DMS153 (cell line): ENCODE data around the gene FGFR3.
"Not testable (repeated sequence)": the region's sequence is repeated elsewhere in the genome, so short reads cannot be mapped to it uniquely, and the experiment has no call there.

Experiments used
- DNase-seq: peaks from one replicate; lab custom pipeline; 2025; lab: John Stamatoyannopoulos, UW

Gene FGFR3

DNA sequence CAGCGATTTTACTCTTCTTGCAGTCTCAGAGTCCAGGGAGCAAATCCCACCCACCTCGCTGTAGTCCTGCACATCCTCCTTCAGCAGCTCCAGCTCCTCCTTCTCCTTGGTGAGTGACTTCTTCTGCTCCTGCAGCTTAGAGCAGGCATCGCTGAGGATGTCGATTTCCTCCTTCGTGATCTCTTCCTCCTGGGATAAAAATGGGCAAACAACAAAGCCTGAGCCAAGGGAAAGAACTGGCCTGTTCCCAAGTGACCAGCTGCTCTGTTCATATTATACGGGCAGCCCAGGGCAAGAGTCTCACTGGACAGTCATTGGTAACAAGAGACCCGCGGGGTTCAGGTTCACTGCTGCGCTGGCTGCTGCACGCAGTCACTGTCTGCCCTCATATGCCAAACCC, 26.2 kb downstream of the FGFR3 start:
- no peak for DNase-seq

DNA sequence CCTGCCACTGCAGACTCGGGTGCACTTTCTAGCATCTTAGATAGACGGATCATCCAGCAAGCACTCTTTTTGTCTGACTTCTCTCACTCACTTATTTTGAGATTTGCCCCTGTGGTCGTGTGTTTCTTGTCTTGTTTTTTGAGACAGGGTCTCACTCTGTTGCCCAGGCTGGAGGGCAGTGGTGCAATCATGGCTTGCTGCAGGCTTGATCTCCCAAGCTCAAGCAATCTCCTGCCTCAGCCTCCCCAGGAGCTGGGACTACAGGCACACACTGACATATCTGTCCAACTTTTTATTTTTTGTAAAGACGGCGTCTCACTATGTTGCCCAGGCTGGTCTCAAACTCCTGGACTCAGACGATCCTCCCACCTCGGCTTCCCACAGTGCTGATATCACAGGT, 26.7 kb downstream of the FGFR3 start:
- no peak for DNase-seq

DNA sequence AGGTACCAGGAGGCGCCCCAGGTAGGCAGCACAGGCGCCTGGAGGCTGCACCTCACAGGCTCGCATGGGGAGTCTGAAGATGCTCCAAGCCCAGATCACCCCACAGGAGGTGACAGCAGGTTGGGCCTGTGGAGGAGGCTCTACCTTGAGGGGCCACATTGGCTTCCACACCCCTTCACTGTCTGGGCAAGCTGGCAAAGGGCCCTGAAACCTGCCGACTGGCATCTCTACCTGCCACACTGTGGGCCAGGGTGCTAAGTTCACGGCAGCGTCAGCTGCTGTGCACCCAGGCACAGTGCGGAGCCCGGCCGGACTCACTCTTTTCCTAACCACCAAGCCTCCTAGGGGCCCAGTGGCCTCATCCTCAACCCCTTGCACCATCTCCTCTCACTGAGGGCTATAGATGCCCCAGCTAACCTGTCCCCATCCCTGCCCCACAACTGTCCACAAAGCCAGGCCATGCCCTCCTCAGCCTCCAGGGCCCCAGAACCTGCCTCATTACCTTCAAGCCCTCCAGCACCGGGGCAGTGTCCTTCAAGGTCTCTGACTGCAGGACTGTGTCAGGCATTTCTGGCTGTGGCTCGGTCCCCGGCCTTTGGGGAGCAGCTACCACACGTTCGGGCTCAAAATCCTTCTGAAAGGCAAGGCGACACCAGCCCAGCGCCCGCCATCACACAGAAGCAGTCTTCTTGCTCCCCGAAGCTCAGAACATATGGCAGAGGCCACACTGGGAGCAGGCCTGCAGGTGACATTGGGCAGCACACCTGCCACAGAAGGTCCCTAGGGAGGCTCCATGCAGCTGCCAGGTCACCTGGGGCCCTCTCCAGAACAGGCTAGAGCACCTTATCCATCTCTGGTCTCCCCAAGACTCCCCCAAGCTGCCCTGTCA, 28.8 kb downstream of the FGFR3 start:
- no peak for DNase-seq

DNA sequence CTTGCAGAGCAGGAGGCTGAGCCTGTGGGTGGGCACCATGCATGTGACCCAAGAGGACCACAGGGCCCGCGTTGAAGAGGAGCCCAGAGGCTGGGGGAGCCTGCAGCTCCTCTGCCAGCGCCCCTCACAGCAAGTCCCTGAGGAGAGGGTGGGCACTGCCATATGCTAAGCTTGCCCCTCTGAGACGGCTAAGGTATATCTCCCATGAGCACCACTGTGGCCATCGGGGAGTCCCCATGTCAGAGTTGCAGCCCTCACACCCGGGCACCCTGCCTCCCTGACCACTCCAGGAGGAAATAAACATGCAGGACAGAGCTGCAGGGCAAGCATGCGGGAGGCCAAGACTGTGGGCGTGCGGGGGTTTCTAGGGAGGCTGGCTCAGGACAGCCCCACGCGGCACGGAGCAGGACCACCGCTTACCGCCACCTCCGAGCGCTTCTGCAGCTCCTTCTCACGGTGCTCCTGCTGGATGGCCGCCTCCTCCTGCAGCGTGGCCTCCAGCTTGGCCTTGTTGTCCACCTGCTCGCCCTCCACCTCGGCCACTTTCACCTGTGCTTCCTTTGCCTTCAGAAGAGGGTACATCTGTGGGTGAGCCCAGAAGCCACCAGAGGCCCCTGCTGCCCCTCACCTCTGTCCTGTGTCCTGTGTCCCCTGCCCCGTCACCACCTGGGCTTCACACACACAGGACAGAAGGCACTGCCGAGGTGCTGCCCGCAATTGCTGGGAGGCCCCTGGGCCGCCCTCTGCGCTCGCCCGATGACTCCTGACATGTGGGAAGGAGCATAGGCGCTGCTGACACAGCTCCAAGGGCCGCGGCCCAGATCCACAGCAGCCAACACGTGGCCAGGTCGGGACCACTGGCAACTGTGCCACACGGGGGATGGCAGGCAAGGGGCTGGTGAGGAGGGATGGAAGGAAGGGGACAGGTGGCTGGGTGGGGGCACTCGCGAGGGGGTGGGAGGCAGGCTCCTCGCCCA, 29.8 kb downstream of the FGFR3 start:
- DNase-seq, result no peak

DNA sequence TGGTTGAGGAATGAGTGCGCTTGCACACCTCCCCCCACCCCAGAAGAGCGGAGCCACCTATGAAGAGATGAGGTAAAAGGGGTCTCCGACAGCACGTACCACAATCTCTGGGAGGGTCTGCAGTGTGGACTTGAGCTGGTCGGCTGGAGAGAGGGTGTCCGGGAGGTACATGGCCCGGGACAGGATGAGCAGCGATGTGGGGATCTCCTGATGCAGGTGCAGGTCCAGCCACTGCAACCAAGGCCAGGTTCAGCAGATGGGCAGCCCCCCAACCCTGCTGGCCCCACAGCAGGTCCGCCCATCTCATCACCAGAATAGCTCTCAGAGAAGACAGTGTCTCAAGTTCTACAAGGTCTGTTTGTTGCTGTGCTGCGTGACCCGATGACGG, 30.4 kb downstream of the FGFR3 start:
- no peak for DNase-seq

DNA sequence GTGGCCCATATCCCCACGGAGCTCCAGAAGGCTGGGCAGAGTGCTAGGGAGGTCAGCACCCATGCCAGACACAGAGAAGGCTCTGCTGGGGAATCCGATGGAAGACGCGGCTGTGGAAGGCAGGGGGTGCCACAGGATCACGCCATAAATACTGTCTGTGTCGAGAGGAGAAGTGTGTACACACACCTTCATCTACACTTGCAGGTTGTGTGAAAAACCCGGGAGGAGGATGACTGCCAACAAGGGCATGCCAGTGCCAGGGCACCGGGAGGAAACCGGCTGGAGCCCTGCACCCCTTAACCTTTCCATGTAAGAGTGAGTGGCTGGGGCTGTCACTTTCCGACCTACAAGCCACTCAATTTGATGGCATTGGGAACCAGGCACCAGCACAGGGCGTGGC, 31.7 kb downstream of the FGFR3 start:
- no peak for DNase-seq

DNA sequence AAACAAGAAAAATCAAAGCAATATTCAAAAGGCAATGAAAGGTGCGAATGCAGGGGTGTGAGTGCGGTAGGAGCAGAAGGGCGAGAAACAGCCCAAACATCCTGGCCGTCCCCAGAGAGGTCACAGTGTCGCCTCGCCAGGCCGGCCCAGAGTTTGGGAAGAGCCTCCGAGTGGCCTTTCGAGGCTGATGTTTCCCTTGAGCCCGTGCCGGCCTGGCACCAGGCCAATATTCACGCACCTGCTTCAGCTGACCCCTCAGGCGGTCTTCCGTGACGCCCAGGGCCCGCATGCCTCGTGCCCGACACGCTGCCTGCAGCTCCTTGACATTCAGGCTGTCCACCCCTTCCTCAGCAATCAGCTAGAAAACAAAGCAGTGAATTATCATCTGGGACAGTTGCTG, 32.2 kb downstream of the FGFR3 start:
- no peak for DNase-seq

DNA sequence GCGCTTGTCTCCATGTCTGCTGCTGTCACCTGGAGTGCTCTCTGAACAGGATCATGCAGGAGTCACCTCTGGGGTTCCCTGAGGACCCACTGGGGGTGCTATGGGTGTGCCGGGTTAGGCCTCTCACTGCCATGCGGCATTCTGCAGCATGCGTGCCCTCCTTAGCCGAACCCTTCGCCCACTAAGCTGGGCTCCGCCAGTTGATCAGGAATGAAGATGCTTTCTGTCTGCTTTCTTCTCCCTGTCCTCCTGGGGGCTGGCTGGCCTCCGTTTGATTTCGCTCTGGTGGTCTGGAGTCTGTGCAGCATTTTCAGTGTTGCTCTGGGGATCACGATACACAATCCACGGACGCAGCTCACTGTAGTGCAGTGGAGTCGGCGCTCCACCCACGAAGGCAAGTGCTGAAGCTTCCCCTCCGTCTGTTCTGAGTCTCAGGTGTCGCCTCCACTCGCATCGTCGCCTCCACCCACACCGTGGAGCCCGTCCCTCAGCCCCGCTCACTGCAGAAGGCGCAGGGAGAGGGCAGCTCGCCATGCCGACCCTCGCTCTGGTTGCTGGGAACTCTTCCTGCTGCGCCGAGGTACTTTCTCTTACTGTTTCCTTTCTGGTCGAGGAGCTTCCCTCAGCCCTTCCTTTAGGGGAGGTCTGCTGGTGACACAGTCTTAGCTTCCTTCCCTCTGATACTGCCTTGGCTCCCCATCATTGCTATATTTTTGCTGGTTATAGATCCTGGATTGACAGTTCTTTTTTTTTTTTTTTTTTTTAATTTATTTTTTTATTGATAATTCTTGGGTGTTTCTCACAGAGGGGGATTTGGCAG, 33.6 kb downstream of the FGFR3 start:
- DNase-seq, result no peak

DNA sequence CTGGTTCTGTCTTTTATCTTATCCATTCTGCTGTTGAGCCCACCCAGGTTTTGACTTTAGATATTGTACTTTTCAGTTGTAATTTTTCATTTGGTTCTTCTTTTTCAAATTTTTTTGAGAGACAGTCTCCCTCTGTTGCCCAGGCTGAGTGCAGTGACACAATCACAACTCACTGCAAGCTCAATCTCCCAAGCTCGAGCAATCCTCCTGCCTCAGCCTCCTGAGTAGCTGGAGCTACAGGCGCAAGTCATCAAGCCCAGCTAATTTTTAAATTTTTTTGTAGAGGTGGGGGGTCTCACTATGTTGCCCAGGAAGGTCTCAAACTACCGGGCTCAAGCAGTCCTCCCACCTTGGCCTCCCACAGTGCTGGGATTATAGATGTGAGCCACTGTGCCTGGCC, 37.1 kb downstream of the FGFR3 start:
- no peak for DNase-seq

DNA sequence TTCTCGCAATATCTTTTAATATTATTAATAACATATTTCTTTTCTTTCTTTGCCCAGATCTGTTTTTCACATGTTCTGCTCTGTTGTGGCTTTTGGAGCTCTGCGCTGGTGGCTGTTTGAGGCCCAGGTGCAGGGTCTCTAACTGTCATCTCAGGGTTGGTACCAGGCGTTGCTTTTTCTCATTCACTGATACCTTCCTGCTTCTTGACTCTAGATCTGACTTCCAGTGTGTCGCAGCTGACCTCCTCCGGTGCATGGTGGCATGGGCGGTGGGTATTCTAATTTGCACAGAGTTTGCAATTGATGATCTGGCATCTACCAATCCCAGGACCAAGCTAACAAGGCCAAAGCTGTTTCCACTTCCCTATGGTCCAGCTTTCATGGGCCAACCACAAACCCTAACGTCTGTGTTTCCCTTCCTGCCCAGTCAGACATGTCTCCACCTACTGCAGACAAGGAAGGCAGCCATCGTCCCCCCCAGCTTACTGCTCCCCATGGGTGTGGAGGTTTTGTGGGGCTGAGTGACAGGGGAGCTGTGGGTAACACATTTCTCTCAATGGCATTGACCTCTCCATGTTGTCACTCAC, 37.6 kb downstream of the FGFR3 start:
- no peak for DNase-seq

DNA sequence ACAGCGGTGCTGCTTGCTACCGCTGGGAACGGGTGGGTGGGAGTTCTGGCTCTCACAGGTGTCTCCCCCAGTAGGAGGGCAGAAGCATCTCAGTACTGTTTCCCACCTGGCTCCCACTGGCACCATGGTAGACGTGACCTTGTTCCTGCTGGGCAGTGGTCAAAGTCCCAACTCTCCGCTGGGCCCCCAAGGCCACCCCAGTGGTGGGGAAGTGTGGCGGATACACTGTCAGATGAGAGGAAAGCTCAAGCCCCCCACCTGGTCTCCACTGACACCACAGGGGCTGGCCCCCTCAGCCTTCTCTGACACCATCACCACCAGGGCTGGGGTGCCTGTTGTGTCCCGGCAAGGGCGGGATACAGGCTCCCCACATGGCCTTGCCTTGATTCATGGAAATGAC, 38.2 kb downstream of the FGFR3 start:
- DNase-seq, result no peak

DNA sequence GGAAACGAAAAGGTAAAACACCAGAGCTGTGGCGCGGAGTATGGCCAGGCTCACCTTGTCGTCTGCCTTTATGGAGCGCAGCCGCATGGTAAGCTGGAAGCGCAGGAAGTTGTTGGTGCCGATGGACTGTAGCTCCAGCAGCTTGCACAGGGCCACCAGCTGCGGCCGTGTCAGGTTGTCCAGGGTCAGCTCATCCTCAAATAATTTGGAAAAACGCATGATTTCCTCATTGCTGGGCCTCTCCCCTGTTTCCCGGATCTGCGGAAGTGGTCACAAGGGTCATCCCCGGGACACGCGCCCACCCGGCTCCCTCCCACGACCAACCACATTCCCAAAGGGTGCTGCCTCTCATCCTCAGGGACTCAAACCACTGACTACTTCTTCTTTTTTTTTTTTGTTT, 39.6 kb downstream of the FGFR3 start:
- DNase-seq, result no peak

DNA sequence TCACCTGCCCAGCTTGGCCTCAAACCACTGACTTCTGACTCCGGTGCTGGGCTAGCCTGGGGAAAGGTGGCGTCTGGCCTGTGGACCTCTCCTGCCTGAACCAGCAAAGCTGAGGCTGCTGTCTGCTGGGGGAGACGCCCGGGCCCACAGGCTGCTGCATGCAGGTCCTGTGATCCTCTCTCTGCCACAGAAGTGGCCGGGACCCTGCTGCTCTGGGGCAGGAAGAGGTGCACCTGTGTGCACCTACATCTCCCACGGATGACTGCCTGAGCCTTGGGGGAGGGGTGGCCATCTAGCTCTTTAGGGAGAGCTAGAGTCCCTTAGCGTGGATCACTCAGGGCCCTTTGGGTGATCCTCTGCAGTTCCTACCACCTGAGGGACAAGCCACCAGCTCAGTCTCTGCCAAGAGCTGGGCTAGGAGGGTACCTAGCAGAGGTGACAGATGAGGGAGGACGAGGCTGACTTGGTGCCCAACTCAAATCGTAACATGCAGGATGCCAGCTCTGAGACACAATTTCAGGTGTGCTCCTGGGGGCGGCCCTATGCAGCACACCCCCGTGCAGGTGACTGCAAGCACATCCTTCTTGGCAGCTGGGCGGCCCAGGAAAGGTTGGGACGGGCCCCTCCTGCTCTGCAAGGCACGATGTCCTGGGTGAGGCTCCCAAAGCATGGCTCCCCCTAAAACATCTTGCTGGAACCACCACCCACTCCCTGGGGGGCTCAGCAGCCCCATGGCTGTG, 40.4 kb downstream of the FGFR3 start:
- DNase-seq, result no peak

DNA sequence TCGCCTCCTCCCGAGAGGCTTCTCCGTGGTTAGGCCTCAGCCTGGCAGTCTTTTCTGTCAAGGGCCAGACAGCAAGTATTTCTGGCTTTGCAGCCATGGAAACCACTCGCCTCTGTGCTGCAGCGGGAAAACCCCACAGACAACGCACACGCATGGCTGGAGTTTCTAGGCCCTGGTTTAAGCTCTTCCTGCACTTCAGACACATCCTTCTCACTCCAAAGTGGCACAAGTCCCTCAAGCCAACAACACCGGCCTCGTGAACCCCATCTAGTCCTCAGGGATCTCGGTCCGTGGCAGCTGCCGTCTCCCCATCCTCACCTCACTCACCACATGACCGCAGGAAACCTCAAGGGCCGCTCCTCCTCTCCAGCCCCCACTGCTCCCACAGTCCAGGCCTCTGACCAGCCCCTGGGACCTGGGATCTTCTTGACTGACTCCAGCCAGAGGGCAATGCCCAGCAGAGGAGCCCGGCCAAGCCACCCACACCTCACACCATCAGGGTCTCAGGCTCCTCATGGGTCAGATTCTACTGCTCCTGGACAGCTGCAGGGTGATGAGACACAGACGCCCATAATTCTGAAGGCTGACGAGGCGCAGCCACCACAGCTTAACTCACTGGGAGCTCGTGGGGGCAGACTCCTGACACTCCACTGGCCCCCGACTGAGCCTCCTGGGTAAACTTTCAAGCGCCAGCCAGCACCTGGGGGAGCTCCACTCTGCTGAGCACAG, 41.1 kb downstream of the FGFR3 start:
- no peak for DNase-seq

DNA sequence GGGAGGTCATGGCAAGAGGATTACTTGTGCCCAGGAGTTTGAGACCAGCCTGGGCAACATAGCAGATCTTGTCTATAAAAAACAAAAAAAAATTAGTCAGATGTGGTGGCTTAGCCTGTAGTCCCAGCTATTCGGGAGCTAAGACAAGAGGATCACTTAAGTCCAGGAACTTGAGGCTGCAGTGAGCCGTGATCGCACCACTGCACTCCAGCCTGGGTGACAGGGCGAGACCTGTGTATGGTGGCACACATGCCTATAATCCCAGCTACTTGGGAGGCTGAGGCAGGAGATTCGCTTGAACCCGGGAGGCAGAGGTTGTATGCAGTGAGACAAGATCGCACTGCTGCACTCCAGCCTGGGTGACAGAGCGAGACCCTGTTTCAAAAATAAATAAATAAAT, 42.7 kb downstream of the FGFR3 start:
- not testable (repeated sequence) for DNase-seq

DNA sequence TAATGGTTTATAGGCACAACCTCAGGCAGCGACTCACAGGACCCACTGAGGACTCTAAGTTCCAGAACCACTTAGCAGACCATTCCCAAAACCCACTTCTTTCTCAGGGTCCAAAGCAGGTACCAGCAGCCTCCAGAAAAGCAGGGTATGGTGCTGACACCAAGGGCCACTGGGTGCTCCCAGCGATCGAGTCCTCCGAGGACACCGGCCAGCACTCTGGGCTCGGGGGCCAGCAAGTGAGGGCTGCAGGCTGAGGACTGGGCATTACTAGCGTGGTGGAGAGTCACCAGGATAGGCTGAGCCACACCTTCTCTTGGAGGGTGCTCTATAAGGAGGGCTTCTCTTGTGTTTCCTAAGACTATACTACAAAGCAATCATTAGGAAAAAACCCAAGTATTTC, 43.6 kb downstream of the FGFR3 start:
- DNase-seq, result no peak

DNA sequence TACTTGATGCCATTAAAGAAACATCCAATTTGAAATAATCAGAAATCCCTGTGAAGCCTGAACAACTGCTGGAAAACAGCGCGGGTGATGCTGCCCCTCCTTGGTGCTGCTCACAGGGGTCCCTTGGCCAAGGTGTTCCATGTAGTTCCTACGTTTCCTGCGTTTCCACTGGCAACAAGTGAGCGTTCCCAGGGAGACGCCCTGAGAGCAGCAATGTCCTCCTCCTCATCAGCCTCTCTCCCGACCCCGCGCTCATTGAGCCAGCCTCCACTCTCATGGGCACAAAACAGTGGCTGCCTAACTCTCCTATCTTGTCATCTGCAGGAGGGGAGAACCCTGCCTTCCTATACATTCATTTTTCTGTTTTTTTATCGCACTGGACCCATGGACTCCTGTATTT, 44.0 kb downstream of the FGFR3 start:
- no peak for DNase-seq

DNA sequence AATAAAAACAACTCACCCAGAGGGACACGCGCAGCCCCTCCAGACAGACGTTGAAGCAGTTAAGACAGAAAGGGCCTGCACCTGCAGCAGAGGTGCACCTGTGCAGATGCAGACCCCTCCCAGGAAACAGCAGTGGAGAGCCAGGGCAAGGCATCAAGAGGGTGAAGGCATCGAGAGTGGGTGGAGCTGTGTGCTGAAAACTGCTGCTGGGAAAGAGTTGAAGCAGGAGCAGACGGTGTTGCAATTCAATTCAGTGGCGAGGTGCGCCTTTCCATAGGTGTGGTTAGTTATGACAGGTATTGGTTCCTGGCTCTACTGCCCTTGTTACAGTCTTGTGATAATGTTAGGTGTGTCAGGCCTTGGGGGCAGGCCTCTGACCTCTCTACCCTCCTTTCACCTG, 46.2 kb downstream of the FGFR3 start:
- DNase-seq, result no peak

DNA sequence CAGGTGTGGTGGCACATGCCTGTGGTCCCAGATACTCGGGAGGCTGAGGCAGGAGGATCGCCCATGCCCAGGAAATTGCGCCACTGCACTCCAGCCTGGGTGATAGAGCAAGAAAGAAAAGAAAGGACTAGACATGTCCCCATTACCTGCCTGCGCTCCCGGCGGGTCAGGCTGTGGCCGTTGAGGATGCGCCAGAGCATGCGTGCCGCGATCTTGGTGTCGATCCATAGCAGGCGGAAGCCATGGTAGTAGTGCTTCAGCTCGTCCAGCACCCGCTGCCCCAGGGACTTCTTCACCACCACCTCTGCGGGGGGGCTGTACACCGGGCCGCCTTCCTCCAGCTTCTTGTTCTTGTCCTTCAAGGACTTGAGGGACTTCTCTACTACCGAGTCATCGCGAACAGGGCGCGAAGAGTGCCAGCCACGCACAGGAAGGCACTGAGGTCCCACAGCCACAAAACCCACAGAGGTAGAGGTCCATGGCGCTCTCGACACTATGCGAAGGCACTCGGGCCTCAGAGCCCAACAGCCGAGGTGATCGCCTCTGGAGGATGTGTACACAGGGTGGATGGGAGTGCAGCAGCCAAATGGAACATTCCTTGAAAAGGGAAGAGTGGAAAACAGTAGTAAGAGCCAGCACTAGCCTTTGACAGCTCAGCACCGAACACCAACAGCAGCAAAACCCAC, 48.3 kb downstream of the FGFR3 start:
- DNase-seq, result no peak

DNA sequence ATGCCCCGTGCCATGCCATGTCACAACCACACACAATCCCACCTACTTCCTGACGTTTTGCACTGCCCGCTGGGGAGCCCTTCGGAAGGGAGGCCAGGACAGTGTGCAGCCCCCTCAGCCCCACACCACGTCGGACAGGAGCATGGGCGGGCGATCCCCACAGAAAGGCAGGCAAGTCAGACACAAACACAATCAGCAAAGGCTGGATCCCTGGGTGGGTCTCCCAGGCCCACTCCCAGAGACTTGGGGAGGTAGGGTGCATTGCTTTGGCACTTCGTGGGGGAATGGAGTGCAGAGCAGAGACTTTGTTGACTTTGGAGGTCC, 48.8 kb downstream of the FGFR3 start:
- no peak for DNase-seq
